Neural crest cell (in vitro differentiated cells): ENCODE results near the gene COQ10A. TPM values are rescaled to one million over a fixed set of nuclear protein-coding genes. Genes with fewer than 3 reads are reported as not detected.
A peak's percentile ranks its signal among the peaks of the same experiment; 100 is the strongest.
"Not testable (repeated sequence)": the region's sequence is repeated elsewhere in the genome, so short reads cannot be mapped to it uniquely, and the experiment has no call there.

Experiments
- DNase-seq: peaks from one replicate; pipeline ENCODE4 v3.0.0; 2021; ENCODE audit warnings: low read depth, mixed read lengths, low spot score
- H3K27ac Mint-ChIP-seq: one replicate; pipeline ENCODE4 v1.8.0; 2021; ENCODE audit warnings: mild to moderate bottlenecking, mixed read lengths; ENCODE audit not compliant: unreplicated experiment
- H3K27me3 Mint-ChIP-seq: 2 replicates; pipeline ENCODE4 v1.8.0; 2021; ENCODE audit warnings: low read depth, mild to moderate bottlenecking, mixed read lengths
- H3K36me3 Mint-ChIP-seq: 2 replicates; pipeline ENCODE4 v1.8.0; 2021; ENCODE audit warnings: low read depth, mild to moderate bottlenecking, mixed read lengths
- H3K4me1 Mint-ChIP-seq: 2 replicates; pipeline ENCODE4 v1.8.0; 2021; ENCODE audit warnings: mixed read lengths
- H3K4me3 Mint-ChIP-seq: one replicate; pipeline ENCODE4 v1.8.0; 2021; ENCODE audit warnings: mild to moderate bottlenecking, mixed read lengths
- H3K9me3 Mint-ChIP-seq: 2 replicates; pipeline ENCODE4 v1.8.0; 2021; ENCODE audit warnings: mixed read lengths
- CTCF ChIP-seq: fragments of 200-600 bp; sonication (generic); conservative IDR thresholded peaks from 2 replicates; pipeline ENCODE4 v1.5.0; 2021; ENCODE audit warnings: antibody characterized with exemption, mild to moderate bottlenecking
- total RNA-seq: library from RNA; stranded (reverse); gene quantifications from 2 replicates; pipeline ENCODE4 v1.2.1, GENCODE V29; 2021

Gene COQ10A
- total RNA-seq, 1 donor from 2014 or later, result 23.3 TPM

- Mint-ChIP-seq H3K4me1 (peaks cover 25% of the 10 kb centered on the region), H3K4me3 (peak overlapping the region; percentile 91), H3K27me3 (no peaks in the 10 kb centered on the region), H3K9me3 (no peaks in the 10 kb centered on the region), H3K27ac (peak overlapping the region; percentile 93), H3K36me3 (peaks cover 8% of the 10 kb centered on the region)
- TF ChIP-seq CTCF, result no peak
- no peak for DNase-seq
Observed at GRCh38 chr12:56258820-56259183, 7.9 kb upstream of the COQ10A start.

DNA sequence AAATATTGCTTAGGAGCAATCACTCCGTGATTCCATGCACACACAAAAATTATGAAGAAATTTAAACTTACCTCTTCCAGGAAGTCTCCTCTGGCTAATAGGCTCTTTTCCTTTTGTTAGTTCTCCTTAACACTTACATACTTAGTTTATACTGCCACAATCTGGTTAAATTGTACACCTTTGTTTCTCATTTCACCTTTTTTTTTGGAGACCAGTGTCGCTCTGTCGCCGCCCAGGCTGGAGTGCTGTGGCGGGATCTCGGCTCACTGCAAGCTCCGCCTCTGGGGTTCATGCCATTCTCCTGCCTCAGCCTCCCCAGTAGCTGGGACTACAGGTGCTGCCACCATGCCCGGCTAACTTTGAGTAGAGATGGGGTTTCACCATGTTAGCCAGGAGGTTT, 6.4 kb upstream of the COQ10A start:
- no peak for TF ChIP-seq CTCF
- H3K36me3 Mint-ChIP-seq, result peaks cover 4% of the 10 kb centered on the region
- H3K4me3 Mint-ChIP-seq, result peak overlapping the region; percentile 80
- H3K27ac Mint-ChIP-seq, result peak overlapping the region; percentile 69
- H3K4me1 Mint-ChIP-seq, result peaks cover 25% of the 10 kb centered on the region
- no peaks in the 10 kb centered on the region for H3K27me3 Mint-ChIP-seq
- no peaks in the 10 kb centered on the region for H3K9me3 Mint-ChIP-seq
- DNase-seq, result no peak

GRCh38 chr12:56260921-56261320, 5.8 kb upstream of the COQ10A start:
- TF ChIP-seq CTCF, result no peak
- peaks cover 24% of the 10 kb centered on the region for H3K4me1 Mint-ChIP-seq
- H3K4me3 Mint-ChIP-seq, result peak overlapping the region; percentile 80
- H3K27me3 Mint-ChIP-seq, result no peaks in the 10 kb centered on the region
- no peak for DNase-seq
- no peak overlapping the region for H3K27ac Mint-ChIP-seq
- H3K36me3 Mint-ChIP-seq, result peaks cover 4% of the 10 kb centered on the region
- H3K9me3 Mint-ChIP-seq, result no peaks in the 10 kb centered on the region

GRCh38 chr12:56261503-56262232, 5.1 kb upstream of the COQ10A start:
- peak overlapping the region; percentile 58 for H3K4me3 Mint-ChIP-seq
- no peaks in the 10 kb centered on the region for H3K9me3 Mint-ChIP-seq
- no peak for TF ChIP-seq CTCF
- no peaks in the 10 kb centered on the region for H3K36me3 Mint-ChIP-seq
- H3K27me3 Mint-ChIP-seq, result no peaks in the 10 kb centered on the region
- no peak overlapping the region for H3K27ac Mint-ChIP-seq
- peaks cover 22% of the 10 kb centered on the region for H3K4me1 Mint-ChIP-seq
- DNase-seq, result no peak

GRCh38 chr12:56262955-56263354, 3.8 kb upstream of the COQ10A start:
- not testable (repeated sequence) for H3K36me3 Mint-ChIP-seq, H3K9me3 Mint-ChIP-seq, H3K27me3 Mint-ChIP-seq, DNase-seq, H3K4me3 Mint-ChIP-seq, H3K27ac Mint-ChIP-seq
- H3K4me1 Mint-ChIP-seq, result peaks cover 22% of the 10 kb centered on the region

- Mint-ChIP-seq H3K27ac (peak overlapping the region; percentile 98), H3K4me3 (peak overlapping the region; percentile 92), H3K4me1 (peaks cover 16% of the 10 kb centered on the region)
- not testable (repeated sequence) for H3K27me3 Mint-ChIP-seq, H3K36me3 Mint-ChIP-seq, H3K9me3 Mint-ChIP-seq, DNase-seq
Observed at GRCh38 chr12:56266068-56266692, 562 bp upstream of the COQ10A start.
